ENCODE data around the gene ATAD5. TPM values are rescaled to one million over a fixed set of nuclear protein-coding genes. Genes with fewer than 3 reads are reported as not detected.
"Not testable (repeated sequence)": the region's sequence is repeated elsewhere in the genome, so short reads cannot be mapped to it uniquely, and the experiment has no call there.

ATAD5 gene
- total RNA-seq, 1 donor from 2014 or later, result 2.6 TPM

DNA sequence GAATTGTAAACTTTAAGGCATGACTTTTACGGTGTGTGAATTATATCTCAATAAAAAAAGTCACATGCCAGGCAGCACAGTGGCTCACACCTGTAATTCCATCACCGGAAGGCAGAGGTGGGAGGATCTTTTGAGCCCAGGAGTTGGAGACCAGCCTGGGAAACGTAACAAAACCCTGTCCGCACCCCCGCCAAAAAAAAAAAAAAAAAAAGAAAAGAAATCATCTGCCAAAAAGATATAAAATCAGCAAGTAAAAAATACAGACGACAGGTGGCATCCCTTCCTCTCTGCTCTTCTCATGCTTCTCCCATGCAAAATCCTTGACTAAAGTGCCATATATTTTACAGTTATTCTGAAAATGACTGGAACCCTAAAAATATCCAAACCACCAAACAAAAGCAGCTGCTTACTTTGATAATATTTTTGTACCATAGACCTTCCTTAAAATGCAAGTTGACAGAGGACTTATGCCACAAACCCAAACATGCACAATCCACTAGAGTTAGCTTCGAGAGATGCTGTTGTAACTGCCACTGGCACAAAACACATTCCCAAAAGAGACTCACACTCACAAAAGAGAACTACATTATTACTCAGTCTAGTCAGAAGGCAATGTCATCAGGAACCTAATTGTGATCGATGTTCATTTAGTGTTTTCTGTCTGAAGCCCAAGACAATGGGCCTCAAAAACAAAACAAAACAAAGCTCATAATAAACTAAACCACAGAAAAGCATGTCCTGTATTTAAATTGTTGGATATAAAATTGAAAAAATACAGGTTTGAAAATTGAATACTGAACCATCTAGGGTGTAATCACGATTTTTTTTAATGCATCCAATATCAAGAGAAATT, 9.7 kb upstream of the ATAD5 start:
- Histone ChIP-seq H3K27me3 (ENCODE audit: control insufficient read depth in 3 of 3, insufficient read depth in 3 of 3, low read length in 3 of 3) (no peaks in the 10 kb centered on the region), H3K4me3 (ENCODE audit: low read length in 3 of 3) (no peak overlapping the region), H3K36me3 (ENCODE audit: control insufficient read depth in 3 of 3, insufficient read depth in 3 of 3, low read length in 3 of 3) (no peaks in the 10 kb centered on the region), H3K4me1 (ENCODE audit: control insufficient read depth in 3 of 3, insufficient read depth in 3 of 3, low read length in 3 of 3) (peaks cover 4 to 9% (median 6%) of the 10 kb centered on the region in 3 donors), H3K9me3 (ENCODE audit: control insufficient read depth in 3 of 3, low read length in 3 of 3) (no peaks in the 10 kb centered on the region), H3K9ac (ENCODE audit: low read depth in 1 of 3, low read length in 3 of 3) (no peak overlapping the region), H3K27ac (ENCODE audit: low read depth, low read length) (no peak overlapping the region)

DNA sequence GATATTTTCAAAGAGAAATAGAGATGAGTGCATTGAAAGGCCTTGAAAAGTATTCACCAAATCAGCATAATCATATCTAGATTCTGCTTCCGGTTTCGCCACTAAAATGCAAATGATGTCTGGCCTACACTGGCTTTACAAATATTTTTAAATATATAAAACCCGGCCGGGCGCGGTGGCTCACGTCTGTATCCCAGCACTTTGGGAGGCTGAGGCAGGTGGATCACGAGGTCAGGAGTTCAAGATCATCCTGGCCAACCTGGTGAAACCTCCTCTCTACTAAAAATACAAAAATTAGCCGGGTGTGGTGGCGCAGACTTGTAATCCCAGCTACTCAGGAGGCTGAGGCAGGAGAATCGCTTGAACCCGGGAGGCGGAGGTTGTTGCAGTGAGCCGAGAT, 8.8 kb upstream of the ATAD5 start:
- not testable (repeated sequence) for H3K4me1 ChIP-seq (ENCODE audit: control insufficient read depth in 3 of 3, insufficient read depth in 3 of 3, low read length in 3 of 3); H3K27me3 ChIP-seq (ENCODE audit: control insufficient read depth in 3 of 3, insufficient read depth in 3 of 3, low read length in 3 of 3); H3K27ac ChIP-seq (ENCODE audit: low read depth, low read length); H3K9me3 ChIP-seq (ENCODE audit: control insufficient read depth in 3 of 3, low read length in 3 of 3); H3K36me3 ChIP-seq (ENCODE audit: control insufficient read depth in 3 of 3, insufficient read depth in 3 of 3, low read length in 3 of 3); H3K4me3 ChIP-seq (ENCODE audit: low read length in 3 of 3)
- peak overlapping the region in 1 of 3 donors; percentile 81 for H3K9ac ChIP-seq (ENCODE audit: low read depth in 1 of 3, low read length in 3 of 3)

DNA sequence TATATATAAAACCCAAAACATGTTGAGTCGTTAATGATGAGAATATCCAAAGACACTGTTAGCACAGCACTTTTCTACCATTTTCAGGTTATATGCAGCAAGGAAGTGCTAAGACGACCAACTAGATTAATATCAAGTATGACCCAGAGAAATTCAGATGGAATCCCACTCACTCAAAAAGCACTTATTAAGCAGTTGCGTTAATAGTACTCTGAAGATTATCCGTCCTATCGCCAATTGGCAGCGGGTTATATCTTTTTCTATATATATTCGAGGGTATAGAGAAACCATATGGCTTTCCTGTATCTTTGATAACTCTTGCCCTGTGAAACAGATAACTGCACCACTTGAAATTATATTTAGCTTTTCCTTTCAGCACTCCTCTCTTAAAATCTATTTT, 8.3 kb upstream of the ATAD5 start:
- Histone ChIP-seq H3K9me3 (ENCODE audit: control insufficient read depth in 3 of 3, low read length in 3 of 3) (no peaks in the 10 kb centered on the region), H3K36me3 (ENCODE audit: control insufficient read depth in 3 of 3, insufficient read depth in 3 of 3, low read length in 3 of 3) (no peaks in the 10 kb centered on the region), H3K27me3 (ENCODE audit: control insufficient read depth in 3 of 3, insufficient read depth in 3 of 3, low read length in 3 of 3) (no peaks in the 10 kb centered on the region), H3K9ac (ENCODE audit: low read depth in 1 of 3, low read length in 3 of 3) (peak overlapping the region; percentile 81 to 89 (median 81)), H3K4me3 (ENCODE audit: low read length in 3 of 3) (peak overlapping the region; percentile 73 to 94 (median 90)), H3K27ac (ENCODE audit: low read depth, low read length) (peak overlapping the region; percentile 25), H3K4me1 (ENCODE audit: control insufficient read depth in 3 of 3, insufficient read depth in 3 of 3, low read length in 3 of 3) (peaks cover 4 to 9% (median 6%) of the 10 kb centered on the region in 3 donors)

DNA sequence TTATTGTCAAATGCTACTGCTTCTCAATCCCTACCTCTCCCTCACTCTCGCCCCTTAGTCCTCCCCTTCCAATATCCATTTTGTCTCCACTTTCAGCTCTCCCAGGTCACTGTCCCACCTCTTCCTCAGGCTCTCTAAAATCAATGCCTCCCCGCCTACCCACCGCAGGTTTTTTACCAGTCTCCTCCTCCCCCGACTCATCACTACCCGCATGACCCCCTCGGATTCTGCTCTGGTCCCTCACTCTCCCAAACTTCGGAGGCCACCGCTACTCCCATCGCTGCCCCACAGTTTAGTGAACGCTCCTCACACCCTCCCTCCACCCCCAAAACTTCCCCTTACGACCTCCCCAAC, 7.8 kb upstream of the ATAD5 start:
- Histone ChIP-seq H3K4me1 (ENCODE audit: control insufficient read depth in 3 of 3, insufficient read depth in 3 of 3, low read length in 3 of 3) (peaks cover 4 to 9% (median 6%) of the 10 kb centered on the region in 3 donors), H3K9ac (ENCODE audit: low read depth in 1 of 3, low read length in 3 of 3) (peak overlapping the region; percentile 81 to 89 (median 81)), H3K27ac (ENCODE audit: low read depth, low read length) (peak overlapping the region; percentile 25), H3K4me3 (ENCODE audit: low read length in 3 of 3) (peak overlapping the region; percentile 73 to 94 (median 90)), H3K27me3 (ENCODE audit: control insufficient read depth in 3 of 3, insufficient read depth in 3 of 3, low read length in 3 of 3) (no peaks in the 10 kb centered on the region), H3K36me3 (ENCODE audit: control insufficient read depth in 3 of 3, insufficient read depth in 3 of 3, low read length in 3 of 3) (no peaks in the 10 kb centered on the region), H3K9me3 (ENCODE audit: control insufficient read depth in 3 of 3, low read length in 3 of 3) (no peaks in the 10 kb centered on the region)

GRCh38 chr17:30824356-30825145, 7.2 kb upstream of the ATAD5 start, which contains the start of gene CRLF3:
TSS of gene CRLF3 (minus strand) at chr17:30824692. CDS start at chr17:30824651, 41 bp downstream.
- Histone ChIP-seq H3K9me3 (ENCODE audit: control insufficient read depth in 3 of 3, low read length in 3 of 3) (no peaks in the 10 kb centered on the region), H3K9ac (ENCODE audit: low read depth in 1 of 3, low read length in 3 of 3) (peak within 1 kb of the TSS; percentile 81 to 89 (median 81)), H3K27ac (ENCODE audit: low read depth, low read length) (peak within 1 kb of the TSS; percentile 51), H3K4me1 (ENCODE audit: control insufficient read depth in 3 of 3, insufficient read depth in 3 of 3, low read length in 3 of 3) (peaks cover 4 to 9% (median 6%) of the 10 kb centered on the region in 3 donors), H3K4me3 (ENCODE audit: low read length in 3 of 3) (peak within 1 kb of the TSS; percentile 73 to 94 (median 90)), H3K27me3 (ENCODE audit: control insufficient read depth in 3 of 3, insufficient read depth in 3 of 3, low read length in 3 of 3) (no peaks in the 10 kb centered on the region), H3K36me3 (ENCODE audit: control insufficient read depth in 3 of 3, insufficient read depth in 3 of 3, low read length in 3 of 3) (no peaks in the 10 kb centered on the region)

- Histone ChIP-seq H3K9me3 (ENCODE audit: control insufficient read depth in 3 of 3, low read length in 3 of 3) (no peaks in the 10 kb centered on the region), H3K4me3 (ENCODE audit: low read length in 3 of 3) (no peak overlapping the region), H3K9ac (ENCODE audit: low read depth in 1 of 3, low read length in 3 of 3) (no peak overlapping the region), H3K36me3 (ENCODE audit: control insufficient read depth in 3 of 3, insufficient read depth in 3 of 3, low read length in 3 of 3) (no peaks in the 10 kb centered on the region), H3K4me1 (ENCODE audit: control insufficient read depth in 3 of 3, insufficient read depth in 3 of 3, low read length in 3 of 3) (peaks cover 9 to 19% (median 11%) of the 10 kb centered on the region in 3 donors), H3K27ac (ENCODE audit: low read depth, low read length) (no peak overlapping the region), H3K27me3 (ENCODE audit: control insufficient read depth in 3 of 3, insufficient read depth in 3 of 3, low read length in 3 of 3) (no peaks in the 10 kb centered on the region)
Observed at GRCh38 chr17:30827082-30827481, 4.7 kb upstream of the ATAD5 start.

DNA sequence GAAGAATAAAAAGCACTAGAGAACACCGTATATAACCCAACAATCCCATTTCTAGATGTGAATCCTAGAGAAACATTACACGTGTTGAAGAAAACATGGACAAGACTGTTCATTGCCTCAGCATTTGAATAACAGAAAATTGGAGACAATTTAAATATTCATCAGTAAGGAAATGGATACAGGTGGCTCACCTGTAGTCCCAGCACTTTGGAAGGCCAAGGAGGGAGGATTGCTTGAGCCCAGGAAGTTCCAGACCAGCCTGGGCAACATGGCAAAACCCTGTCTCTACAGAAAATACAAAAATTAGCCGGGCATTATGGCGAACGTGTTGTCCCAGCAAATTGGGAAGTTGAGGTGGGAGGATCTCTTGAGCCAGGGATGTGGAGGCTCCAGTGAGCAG, 2.7 kb upstream of the ATAD5 start:
- H3K27ac ChIP-seq (ENCODE audit: low read depth, low read length), result no peak overlapping the region
- H3K27me3 ChIP-seq (ENCODE audit: control insufficient read depth in 3 of 3, insufficient read depth in 3 of 3, low read length in 3 of 3), result no peaks in the 10 kb centered on the region
- no peak overlapping the region for H3K9ac ChIP-seq (ENCODE audit: low read depth in 1 of 3, low read length in 3 of 3)
- no peak overlapping the region for H3K4me3 ChIP-seq (ENCODE audit: low read length in 3 of 3)
- no peaks in the 10 kb centered on the region for H3K9me3 ChIP-seq (ENCODE audit: control insufficient read depth in 3 of 3, low read length in 3 of 3)
- peaks cover 12 to 25% (median 14%) of the 10 kb centered on the region in 3 donors for H3K4me1 ChIP-seq (ENCODE audit: control insufficient read depth in 3 of 3, insufficient read depth in 3 of 3, low read length in 3 of 3)
- no peaks in the 10 kb centered on the region for H3K36me3 ChIP-seq (ENCODE audit: control insufficient read depth in 3 of 3, insufficient read depth in 3 of 3, low read length in 3 of 3)

DNA sequence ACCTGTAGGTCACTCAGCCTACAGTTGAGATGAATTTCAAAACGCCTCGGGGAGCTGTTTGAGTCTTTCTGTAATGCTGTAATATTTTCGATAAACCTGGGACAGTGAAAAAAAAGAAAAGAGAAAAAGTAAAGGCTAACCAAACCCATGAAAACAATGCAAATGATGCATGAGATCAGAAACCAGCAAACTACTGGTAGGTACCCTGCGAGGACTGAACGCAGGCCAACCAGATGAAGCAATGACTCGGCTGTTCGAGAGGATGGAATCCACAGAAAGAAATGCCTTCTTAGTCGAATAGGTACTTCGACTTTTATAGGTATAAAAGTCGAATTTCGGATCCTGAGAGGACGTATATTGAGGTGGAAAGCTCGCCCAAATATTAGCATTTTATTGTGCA, 509 bp upstream of the ATAD5 start:
- Histone ChIP-seq H3K4me3 (ENCODE audit: low read length in 3 of 3) (peak overlapping the region; percentile 90 to 97 (median 94)), H3K27ac (ENCODE audit: low read depth, low read length) (peak overlapping the region; percentile 51), H3K27me3 (ENCODE audit: control insufficient read depth in 3 of 3, insufficient read depth in 3 of 3, low read length in 3 of 3) (no peaks in the 10 kb centered on the region), H3K9me3 (ENCODE audit: control insufficient read depth in 3 of 3, low read length in 3 of 3) (no peaks in the 10 kb centered on the region), H3K4me1 (ENCODE audit: control insufficient read depth in 3 of 3, insufficient read depth in 3 of 3, low read length in 3 of 3) (peaks cover 10 to 19% (median 12%) of the 10 kb centered on the region in 3 donors), H3K36me3 (ENCODE audit: control insufficient read depth in 3 of 3, insufficient read depth in 3 of 3, low read length in 3 of 3) (no peaks in the 10 kb centered on the region), H3K9ac (ENCODE audit: low read depth in 1 of 3, low read length in 3 of 3) (peak overlapping the region; percentile 83 to 91 (median 91))

DNA sequence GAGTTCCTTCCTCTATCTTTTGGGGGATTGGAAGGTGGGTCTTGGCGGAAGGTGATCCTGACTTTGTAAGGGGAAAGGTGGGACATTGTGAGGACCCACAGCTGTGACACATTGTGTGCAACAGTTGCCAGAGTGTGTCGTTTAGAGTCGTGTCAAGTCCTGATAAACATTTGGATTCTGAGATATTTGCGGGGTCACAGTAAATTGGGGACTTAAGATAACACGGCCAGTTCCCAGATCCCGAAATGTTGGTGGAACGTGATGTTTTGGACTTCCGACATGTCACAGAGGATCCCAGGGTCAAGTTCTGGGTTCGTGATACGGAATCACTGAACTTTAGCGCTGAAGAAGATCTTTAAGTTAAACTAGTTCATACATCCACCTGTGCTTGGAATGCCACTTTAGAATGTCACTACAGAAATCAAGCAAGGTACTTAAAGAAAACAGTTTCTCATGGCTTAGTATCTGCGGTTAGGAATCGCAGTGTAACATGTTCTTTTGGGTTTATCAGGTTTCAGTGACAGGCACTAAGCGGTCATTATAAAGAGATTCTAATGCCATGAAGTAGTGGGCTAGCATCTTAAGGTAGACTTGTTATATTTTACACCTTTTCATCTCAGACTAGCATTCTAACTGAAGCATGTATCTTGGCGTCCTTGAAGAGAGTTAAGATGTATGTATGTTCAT, 815 bp downstream of the ATAD5 start:
- H3K9me3 ChIP-seq (ENCODE audit: control insufficient read depth in 3 of 3, low read length in 3 of 3), result no peaks in the 10 kb centered on the region
- H3K27me3 ChIP-seq (ENCODE audit: control insufficient read depth in 3 of 3, insufficient read depth in 3 of 3, low read length in 3 of 3), result no peaks in the 10 kb centered on the region
- no peak overlapping the region for H3K27ac ChIP-seq (ENCODE audit: low read depth, low read length)
- H3K4me1 ChIP-seq (ENCODE audit: control insufficient read depth in 3 of 3, insufficient read depth in 3 of 3, low read length in 3 of 3), result peaks cover 10 to 19% (median 12%) of the 10 kb centered on the region in 3 donors
- peak overlapping the region; percentile 90 to 97 (median 94) for H3K4me3 ChIP-seq (ENCODE audit: low read length in 3 of 3)
- peak overlapping the region; percentile 83 to 91 (median 91) for H3K9ac ChIP-seq (ENCODE audit: low read depth in 1 of 3, low read length in 3 of 3)
- peaks cover 0 to 4% (median 0%) of the 10 kb centered on the region in 3 donors for H3K36me3 ChIP-seq (ENCODE audit: control insufficient read depth in 3 of 3, insufficient read depth in 3 of 3, low read length in 3 of 3)
